Breast epithelium (tissue), 3 donors: Measurements from ENCODE around the gene SLC38A10.

ENCODE experiments used
- POLR2A ChIP-seq: fragments of 450-650 bp; IDR thresholded peaks from one replicate; pipeline ENCODE4 v1.6.1; 2016; ENCODE audit warnings: antibody characterized with exemption, mild to moderate bottlenecking, moderate library complexity
- TF ChIP-seq, protein P1 (sequence below), 3 donors: fragments of 450-650 bp; IDR thresholded peaks; one replicate each; pipeline ENCODE4 v1.5.1; 2016 to 2017; ENCODE audit warnings: antibody characterized with exemption in 3 of 3, mild to moderate bottlenecking in 3 of 3, moderate library complexity in 3 of 3

DNA sequence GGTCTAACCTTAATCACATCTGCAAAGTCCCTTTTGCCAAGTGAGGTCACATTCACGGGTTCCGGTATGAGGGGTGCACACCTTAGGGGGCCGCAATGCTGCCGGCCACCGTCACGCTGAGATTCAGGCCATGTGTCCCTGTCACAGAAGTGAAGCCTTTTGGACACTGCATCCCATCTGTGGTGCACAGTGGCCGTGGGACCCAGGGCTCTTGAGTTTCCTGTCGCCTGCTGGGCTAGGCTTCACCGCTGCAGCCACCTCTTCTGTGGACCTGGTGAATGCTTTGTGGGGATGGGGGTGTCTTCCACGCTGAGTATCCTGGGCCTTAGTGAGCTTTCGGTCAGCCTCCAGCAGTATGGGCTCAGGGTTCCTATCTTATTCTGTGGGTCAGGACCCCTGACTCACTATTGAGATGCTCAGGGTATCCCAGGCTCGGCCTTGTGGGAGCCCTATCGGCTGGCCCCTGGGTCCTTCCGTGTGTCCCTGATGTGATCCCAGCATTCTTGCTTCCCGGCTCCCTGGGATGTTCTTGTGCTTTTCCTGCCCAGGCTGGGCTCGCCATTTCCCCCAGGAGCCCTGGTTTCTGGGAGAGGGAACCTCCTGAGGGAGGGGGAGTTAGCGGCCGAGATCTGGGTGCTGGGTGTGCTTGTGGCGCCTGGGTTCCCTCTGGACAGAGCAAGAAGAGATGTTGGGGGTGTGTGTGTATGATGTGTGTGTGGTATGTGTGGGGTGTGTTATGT is 4.9 kb upstream of the SLC38A10 start:
- TF ChIP-seq, protein P1, sequence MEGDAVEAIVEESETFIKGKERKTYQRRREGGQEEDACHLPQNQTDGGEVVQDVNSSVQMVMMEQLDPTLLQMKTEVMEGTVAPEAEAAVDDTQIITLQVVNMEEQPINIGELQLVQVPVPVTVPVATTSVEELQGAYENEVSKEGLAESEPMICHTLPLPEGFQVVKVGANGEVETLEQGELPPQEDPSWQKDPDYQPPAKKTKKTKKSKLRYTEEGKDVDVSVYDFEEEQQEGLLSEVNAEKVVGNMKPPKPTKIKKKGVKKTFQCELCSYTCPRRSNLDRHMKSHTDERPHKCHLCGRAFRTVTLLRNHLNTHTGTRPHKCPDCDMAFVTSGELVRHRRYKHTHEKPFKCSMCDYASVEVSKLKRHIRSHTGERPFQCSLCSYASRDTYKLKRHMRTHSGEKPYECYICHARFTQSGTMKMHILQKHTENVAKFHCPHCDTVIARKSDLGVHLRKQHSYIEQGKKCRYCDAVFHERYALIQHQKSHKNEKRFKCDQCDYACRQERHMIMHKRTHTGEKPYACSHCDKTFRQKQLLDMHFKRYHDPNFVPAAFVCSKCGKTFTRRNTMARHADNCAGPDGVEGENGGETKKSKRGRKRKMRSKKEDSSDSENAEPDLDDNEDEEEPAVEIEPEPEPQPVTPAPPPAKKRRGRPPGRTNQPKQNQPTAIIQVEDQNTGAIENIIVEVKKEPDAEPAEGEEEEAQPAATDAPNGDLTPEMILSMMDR (IDR thresholded peaks at IDR 0.05): no peak
- no peak for TF ChIP-seq POLR2A
